HepG2 (cell line): ENCODE measurements around the gene SRCIN1. TPM values are rescaled to one million over a fixed set of nuclear protein-coding genes. Genes with fewer than 3 reads are reported as not detected.
A peak's percentile ranks its signal among the peaks of the same experiment; 100 is the strongest.

ENCODE experiments used
- CBX2 ChIP-seq, 2 experiments: fragments of 200-600 bp in 1 of 2; sonication (generic); formaldehyde crosslinking in 1 of 2; IDR thresholded peaks; 2 replicates each; pipeline versions ENCODE4 v1.7.0 to v1.8.1; 2018 to 2022; ENCODE audit warnings: low read depth in 2 of 2, low read length in 1 of 2, mild to moderate bottlenecking in 1 of 2, missing genetic modification reagents in 1 of 2
- PCBP1 ChIP-seq: fragments of 200-400 bp; formaldehyde crosslinking; IDR thresholded peaks from 2 replicates; pipeline ENCODE4 v1.6.1; 2017; ENCODE audit warnings: mild to moderate bottlenecking, low read depth, low read length, borderline replicate concordance
- PTBP1 ChIP-seq: fragments of 200-400 bp; formaldehyde crosslinking; IDR thresholded peaks from 2 replicates; pipeline ENCODE4 v1.6.1; 2018; ENCODE audit warnings: low read length, low read depth; ENCODE audit not compliant: poor library complexity, severe bottlenecking
- ZFP36L1 ChIP-seq: sonication (generic); formaldehyde crosslinking; IDR thresholded peaks from 2 replicates; pipeline ENCODE4 v1.8.0; 2022; ENCODE audit warnings: mild to moderate bottlenecking, missing genetic modification reagents, moderate library complexity
- ZNF10 ChIP-seq: sonication (generic); formaldehyde crosslinking; IDR thresholded peaks from 2 replicates; pipeline ENCODE4 v1.4.0; 2020; ENCODE audit warnings: mild to moderate bottlenecking, low read depth, missing genetic modification reagents, borderline replicate concordance
- ZNF20 ChIP-seq: sonication (generic); formaldehyde crosslinking; IDR thresholded peaks from 2 replicates; pipeline ENCODE4 v1.4.0; 2020; ENCODE audit warnings: mild to moderate bottlenecking, moderate library complexity, missing genetic modification reagents
- ZNF235 ChIP-seq: sonication (generic); formaldehyde crosslinking; IDR thresholded peaks from 2 replicates; pipeline ENCODE4 v1.8.1; 2023; ENCODE audit warnings: mild to moderate bottlenecking, missing genetic modification reagents, borderline replicate concordance
- ZNF274 ChIP-seq: sonication (generic); formaldehyde crosslinking; IDR thresholded peaks from 2 replicates; pipeline ENCODE4 v1.5.1; 2020; ENCODE audit warnings: mild to moderate bottlenecking, missing genetic modification reagents
- ZNF383 ChIP-seq: sonication (generic); formaldehyde crosslinking; IDR thresholded peaks from 2 replicates; pipeline ENCODE4 v1.4.0; 2020; ENCODE audit warnings: missing genetic modification reagents, mild to moderate bottlenecking, borderline replicate concordance
- ZNF44 ChIP-seq: sonication (generic); formaldehyde crosslinking; IDR thresholded peaks from 2 replicates; pipeline ENCODE4 v1.5.1; 2020; ENCODE audit warnings: mild to moderate bottlenecking, missing genetic modification reagents
- ZNF460 ChIP-seq: sonication (generic); formaldehyde crosslinking; IDR thresholded peaks from 2 replicates; pipeline ENCODE4 v1.5.1; 2020; ENCODE audit warnings: missing genetic modification reagents, mild to moderate bottlenecking, borderline replicate concordance
- ZNF563 ChIP-seq: sonication (generic); formaldehyde crosslinking; IDR thresholded peaks from 2 replicates; pipeline ENCODE4 v1.8.0; 2022; ENCODE audit warnings: mild to moderate bottlenecking, moderate library complexity, missing genetic modification reagents
- polyA plus RNA-seq, 8 experiments: library from polyadenylated mRNA; depleted of rRNA in 3 of 8; stranded (reverse) in 7 of 8; unstranded in 1 of 8; fragments of >200 nt; fragmentation: Illumina TruSeq in 4 of 8; extraction: Trizol in 4 of 8; gene quantifications; 2 replicates each; pipeline versions ENCODE4 v1.2.1 to v1.2.3, GENCODE V29; 2011 to 2016; ENCODE audit warnings: low read depth in 4 of 8, missing spikeins in 1 of 8, mixed read lengths in 1 of 8; ENCODE audit not compliant: insufficient read depth in 1 of 8
- total RNA-seq, 5 experiments: library from RNA; depleted of rRNA; stranded (reverse); fragments of >200 nt; fragmentation: Illumina TruSeq; extraction: Trizol; gene quantifications; 2 replicates each; pipeline ENCODE4 v1.2.3, GENCODE V29; 2016; ENCODE audit warnings: low read depth in 1 of 5
- TF ChIP-seq, protein P1 (sequence below): conservative IDR thresholded peaks from 2 replicates; pipeline ENCODE4 v1.6.1; 2018; ENCODE audit warnings: missing genetic modification reagents
- TF ChIP-seq, protein P2 (sequence below): sonication (generic); formaldehyde crosslinking; IDR thresholded peaks from 2 replicates; pipeline ENCODE4 v1.5.0; 2020; ENCODE audit warnings: mild to moderate bottlenecking, missing genetic modification reagents, borderline replicate concordance
- TF ChIP-seq, protein P3 (sequence below): sonication (generic); formaldehyde crosslinking; IDR thresholded peaks from 2 replicates; pipeline ENCODE4 v1.8.0; 2022; ENCODE audit warnings: mild to moderate bottlenecking, missing genetic modification reagents, borderline replicate concordance
- TF ChIP-seq, protein P4 (sequence below), 2 experiments: sonication (generic) in 1 of 2; formaldehyde crosslinking in 1 of 2; IDR thresholded peaks; 2 replicates each; pipeline versions ENCODE4 v1.6.1 to v1.9.0; 2014 to 2022; ENCODE audit warnings: antibody characterized with exemption in 1 of 2, borderline replicate concordance in 1 of 2, inconsistent platforms in 1 of 2, low read depth in 1 of 2, missing genetic modification reagents in 1 of 2

SRCIN1 gene
- total and polyA plus RNA-seq, 2 of the 13 experiments (the other 11 are each of a cell fraction or from before 2014, with no cell fraction given): 1.2 to 9.6 TPM

DNA sequence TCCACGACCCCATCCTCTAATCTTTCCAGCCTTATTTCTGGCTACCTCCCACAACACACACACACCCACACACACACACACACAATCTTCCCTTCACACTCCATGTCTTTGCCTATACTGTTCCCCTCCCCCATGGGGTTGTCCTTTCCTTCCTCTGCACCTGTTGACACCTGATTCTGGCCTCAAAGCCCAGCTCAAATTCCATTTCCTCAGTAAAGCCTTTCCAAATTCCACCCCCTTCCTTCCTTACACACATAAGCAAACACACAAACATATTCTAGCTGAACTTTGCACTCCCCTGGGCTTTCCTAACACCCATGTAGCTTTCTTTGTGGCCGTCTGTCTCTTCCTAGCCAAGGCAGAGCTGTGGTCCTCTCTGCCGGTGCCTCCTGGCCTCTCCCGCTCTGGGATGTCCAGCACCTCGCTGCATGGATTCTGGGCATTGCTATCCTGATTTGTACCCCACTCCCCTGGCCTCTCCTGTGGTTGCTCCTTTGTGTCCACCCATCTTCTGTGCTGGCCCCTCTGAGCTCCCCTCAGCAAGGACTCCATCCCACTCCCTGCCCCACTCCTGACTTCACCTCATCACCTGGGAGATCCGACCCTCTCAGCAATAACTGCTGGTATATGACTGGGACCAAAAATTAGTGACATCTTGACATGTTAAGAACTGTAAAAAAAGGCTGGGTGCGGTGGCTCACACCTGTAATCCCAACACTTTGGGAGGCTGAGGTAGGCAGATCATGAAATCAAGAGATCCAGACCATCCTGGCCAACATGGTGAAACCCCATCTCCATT, 8.4 kb upstream of the SRCIN1 start (continued):
- TF ChIP-seq, protein P1, sequence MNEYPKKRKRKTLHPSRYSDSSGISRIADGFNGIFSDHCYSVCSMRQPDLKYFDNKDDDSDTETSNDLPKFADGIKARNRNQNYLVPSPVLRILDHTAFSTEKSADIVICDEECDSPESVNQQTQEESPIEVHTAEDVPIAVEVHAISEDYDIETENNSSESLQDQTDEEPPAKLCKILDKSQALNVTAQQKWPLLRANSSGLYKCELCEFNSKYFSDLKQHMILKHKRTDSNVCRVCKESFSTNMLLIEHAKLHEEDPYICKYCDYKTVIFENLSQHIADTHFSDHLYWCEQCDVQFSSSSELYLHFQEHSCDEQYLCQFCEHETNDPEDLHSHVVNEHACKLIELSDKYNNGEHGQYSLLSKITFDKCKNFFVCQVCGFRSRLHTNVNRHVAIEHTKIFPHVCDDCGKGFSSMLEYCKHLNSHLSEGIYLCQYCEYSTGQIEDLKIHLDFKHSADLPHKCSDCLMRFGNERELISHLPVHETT (CRISPR knock-in tag): peak; percentile 83
- TF ChIP-seq ZNF10 (CRISPR knock-in tag) (no peak), ZNF563 (CRISPR knock-in tag) (no peak), ZNF20 (CRISPR knock-in tag) (no peak; the same call in 1 of the 2 replicates), CBX2 (IDR thresholded peaks at IDR 0.05; ENCODE audit: low read depth, low read length) (no peak), CBX2 (CRISPR knock-in tag; IDR thresholded peaks at IDR 0.05; ENCODE audit: low read depth) (peak; percentile 72; the same call in 1 of the 2 replicates), ZNF274 (no peak), ZNF460 (CRISPR knock-in tag) (peak; percentile 81; the same call in 1 of the 2 replicates), ZNF383 (CRISPR knock-in tag) (no peak), ZNF235 (CRISPR knock-in tag) (no peak), ZNF44 (CRISPR knock-in tag) (no peak), ZFP36L1 (no peak; the same call in 1 of the 2 replicates), PCBP1 (no peak), PTBP1 (no peak)
- TF ChIP-seq, protein P2, sequence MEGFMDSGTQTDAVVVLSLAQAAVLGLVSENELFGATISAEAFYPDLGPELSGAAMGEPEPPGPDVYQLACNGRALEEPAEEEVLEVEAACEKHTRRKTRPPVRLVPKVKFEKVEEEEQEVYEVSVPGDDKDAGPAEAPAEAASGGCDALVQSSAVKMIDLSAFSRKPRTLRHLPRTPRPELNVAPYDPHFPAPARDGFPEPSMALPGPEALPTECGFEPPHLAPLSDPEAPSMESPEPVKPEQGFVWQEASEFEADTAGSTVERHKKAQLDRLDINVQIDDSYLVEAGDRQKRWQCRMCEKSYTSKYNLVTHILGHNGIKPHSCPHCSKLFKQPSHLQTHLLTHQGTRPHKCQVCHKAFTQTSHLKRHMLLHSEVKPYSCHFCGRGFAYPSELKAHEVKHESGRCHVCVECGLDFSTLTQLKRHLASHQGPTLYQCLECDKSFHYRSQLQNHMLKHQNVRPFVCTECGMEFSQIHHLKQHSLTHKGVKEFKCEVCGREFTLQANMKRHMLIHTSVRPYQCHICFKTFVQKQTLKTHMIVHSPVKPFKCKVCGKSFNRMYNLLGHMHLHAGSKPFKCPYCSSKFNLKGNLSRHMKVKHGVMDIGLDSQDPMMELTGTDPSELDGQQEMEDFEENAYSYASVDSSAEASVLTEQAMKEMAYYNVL (CRISPR knock-in tag): peak; percentile 97
- TF ChIP-seq, protein P3, sequence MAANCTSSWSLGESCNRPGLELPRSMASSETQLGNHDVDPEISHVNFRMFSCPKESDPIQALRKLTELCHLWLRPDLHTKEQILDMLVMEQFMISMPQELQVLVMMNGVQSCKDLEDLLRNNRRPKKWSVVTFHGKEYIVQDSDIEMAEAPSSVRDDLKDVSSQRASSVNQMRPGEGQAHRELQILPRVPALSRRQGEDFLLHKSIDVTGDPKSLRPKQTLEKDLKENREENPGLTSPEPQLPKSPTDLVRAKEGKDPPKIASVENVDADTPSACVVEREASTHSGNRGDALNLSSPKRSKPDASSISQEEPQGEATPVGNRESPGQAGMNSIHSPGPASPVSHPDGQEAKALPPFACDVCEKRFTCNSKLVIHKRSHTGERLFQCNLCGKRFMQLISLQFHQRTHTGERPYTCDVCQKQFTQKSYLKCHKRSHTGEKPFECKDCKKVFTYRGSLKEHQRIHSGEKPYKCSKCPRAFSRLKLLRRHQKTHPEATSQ: no peak
- TF ChIP-seq, protein P4, sequence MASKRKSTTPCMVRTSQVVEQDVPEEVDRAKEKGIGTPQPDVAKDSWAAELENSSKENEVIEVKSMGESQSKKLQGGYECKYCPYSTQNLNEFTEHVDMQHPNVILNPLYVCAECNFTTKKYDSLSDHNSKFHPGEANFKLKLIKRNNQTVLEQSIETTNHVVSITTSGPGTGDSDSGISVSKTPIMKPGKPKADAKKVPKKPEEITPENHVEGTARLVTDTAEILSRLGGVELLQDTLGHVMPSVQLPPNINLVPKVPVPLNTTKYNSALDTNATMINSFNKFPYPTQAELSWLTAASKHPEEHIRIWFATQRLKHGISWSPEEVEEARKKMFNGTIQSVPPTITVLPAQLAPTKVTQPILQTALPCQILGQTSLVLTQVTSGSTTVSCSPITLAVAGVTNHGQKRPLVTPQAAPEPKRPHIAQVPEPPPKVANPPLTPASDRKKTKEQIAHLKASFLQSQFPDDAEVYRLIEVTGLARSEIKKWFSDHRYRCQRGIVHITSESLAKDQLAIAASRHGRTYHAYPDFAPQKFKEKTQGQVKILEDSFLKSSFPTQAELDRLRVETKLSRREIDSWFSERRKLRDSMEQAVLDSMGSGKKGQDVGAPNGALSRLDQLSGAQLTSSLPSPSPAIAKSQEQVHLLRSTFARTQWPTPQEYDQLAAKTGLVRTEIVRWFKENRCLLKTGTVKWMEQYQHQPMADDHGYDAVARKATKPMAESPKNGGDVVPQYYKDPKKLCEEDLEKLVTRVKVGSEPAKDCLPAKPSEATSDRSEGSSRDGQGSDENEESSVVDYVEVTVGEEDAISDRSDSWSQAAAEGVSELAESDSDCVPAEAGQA (IDR thresholded peaks at IDR 0.05; ENCODE audit: low read depth): no peak; the same call in 1 of the 2 replicates
- TF ChIP-seq, protein P4 (CRISPR knock-in tag; IDR thresholded peaks at IDR 0.05; ENCODE audit: borderline replicate concordance): peak; percentile 19; the same call in 1 of the 2 replicates
